Breast epithelium (tissue), 3 donors: ENCODE data around the gene FASN.

Experiments
- CTCF ChIP-seq, 3 donors: fragments of 450-650 bp; IDR thresholded peaks; one replicate each; pipeline ENCODE4 v1.5.1; 2016 to 2017; ENCODE audit warnings: antibody characterized with exemption in 3 of 3, mild to moderate bottlenecking in 3 of 3, moderate library complexity in 3 of 3
- POLR2A ChIP-seq: fragments of 450-650 bp; IDR thresholded peaks from one replicate; pipeline ENCODE4 v1.6.1; 2016; ENCODE audit warnings: antibody characterized with exemption, mild to moderate bottlenecking, moderate library complexity

- TF ChIP-seq CTCF (IDR thresholded peaks at IDR 0.05) (no peak), POLR2A (no peak)
These were observed 16.4 kb upstream of the FASN start for GRCh38 chr17:82114447-82114846.
